GM18526 (cell line): ENCODE results near the gene SUGP1.

Experiments
- POLR2A ChIP-seq: IDR thresholded peaks from 3 replicates; pipeline ENCODE4 v1.6.1; 2011; ENCODE audit not compliant: insufficient read length; ENCODE audit errors: extremely low read depth

Gene SUGP1

DNA sequence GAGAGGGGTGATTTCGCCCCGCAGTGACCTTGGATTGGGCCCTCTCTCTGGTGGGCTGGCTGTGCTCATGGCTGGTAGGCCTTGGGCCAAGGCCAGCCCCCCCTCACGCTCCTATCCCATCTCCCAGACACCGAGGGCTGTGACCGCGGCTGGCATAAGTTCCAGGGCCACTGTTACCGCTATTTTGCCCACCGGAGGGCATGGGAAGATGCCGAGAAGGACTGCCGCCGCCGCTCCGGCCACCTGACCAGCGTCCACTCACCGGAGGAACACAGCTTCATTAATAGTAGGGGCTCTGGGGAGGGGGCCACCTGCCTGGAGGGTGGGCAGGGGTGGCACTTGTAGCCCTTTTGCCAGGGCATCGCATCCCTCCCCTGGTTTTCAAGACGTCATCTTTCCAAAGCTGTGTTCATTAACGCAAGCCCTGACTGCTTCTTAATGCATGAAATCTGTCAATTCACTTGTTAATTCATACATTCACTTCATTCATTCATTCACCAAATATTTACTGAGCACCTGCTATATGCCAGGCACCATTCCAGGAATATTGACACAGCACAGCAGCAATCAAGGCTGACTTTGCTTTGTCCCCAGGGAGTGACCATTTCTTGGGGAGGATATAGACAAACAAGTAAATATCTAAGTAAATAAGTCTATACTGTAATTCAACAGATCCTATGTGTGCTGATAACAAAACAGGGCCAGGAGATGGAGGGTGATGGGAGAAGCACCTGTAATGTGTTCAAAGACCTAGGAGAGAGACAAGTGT is 82.0 kb downstream of the SUGP1 start:
- TF ChIP-seq POLR2A: no peak

- TF ChIP-seq POLR2A: no peak
Measured at GRCh38 chr19:19236173-19236572, 84.1 kb downstream of the SUGP1 start.

DNA sequence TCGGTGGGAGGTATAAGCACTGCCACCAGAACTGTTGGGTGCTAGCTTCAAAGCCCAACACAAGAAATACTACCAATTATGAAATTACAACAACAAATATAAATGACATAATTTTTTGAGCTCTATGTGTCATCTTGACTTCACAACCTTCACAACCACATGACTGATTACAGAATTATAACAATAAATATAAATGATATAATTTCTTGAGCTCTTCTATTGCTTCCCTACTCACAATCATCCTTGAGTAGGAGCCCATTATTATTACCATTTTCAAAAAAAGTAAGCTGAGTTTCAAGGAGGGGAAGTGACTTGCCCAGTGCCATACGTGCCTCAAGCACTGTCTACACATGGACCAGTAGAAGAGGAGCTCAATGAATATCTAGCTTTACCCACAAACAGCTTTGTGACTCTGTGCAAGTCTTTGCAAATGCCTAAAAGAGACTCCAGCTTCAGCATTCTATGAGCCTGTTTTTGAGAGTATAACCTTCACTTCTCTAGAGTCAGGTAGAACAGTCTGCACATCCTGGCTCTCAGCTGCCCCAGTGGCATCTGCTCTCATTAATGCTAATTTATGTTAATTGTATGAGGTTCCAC is 86.0 kb downstream of the SUGP1 start:
- no peak for TF ChIP-seq POLR2A

DNA sequence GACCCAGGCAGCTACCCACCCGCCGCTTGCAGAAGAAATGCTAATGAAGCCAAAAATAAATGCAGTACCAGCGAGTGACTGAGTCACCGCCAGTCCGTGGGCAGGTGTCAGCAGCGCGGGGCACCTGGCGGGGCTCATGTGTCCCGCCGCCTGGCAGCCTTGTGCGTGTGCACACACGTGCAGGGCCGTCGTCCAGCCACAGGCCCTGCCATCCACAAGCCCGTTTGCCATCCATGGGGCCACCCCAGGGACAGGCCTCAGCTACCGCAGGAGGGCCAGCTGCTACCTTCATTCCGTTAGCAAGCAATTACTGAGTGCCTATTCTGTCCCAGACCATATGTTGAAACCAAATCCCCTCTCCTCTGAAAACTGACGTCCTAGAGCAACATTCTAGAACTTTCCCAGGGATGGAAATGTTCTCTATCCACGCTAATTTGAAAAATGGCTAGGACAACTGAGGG is 88.0 kb downstream of the SUGP1 start:
- TF ChIP-seq POLR2A: no peak

- TF ChIP-seq POLR2A: no peak
Measured at GRCh38 chr19:19230999-19231398, 89.3 kb downstream of the SUGP1 start.

GRCh38 chr19:19229701-19230100 is 90.6 kb downstream of the SUGP1 start:
- no peak for TF ChIP-seq POLR2A

- TF ChIP-seq POLR2A: no peak
Measured at GRCh38 chr19:19227217-19227616, 93.1 kb downstream of the SUGP1 start.

DNA sequence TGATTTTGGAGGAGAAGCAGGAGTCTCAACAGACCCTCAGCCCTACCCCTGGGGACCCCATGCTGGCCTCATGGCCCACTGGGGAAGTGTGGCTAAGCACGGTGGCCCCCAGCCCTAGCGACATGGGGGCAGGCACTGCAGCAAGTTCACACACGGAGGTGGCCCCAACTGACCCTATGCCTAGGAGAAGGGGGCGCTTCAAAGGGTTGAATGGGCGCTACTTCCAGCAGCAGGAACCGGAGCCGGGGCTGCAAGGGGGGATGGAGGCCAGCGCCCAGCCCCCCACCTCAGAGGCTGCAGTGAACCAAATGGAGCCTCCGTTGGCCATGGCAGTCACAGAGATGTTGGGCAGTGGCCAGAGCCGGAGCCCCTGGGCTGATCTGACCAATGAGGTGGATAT is 93.6 kb downstream of the SUGP1 start:
- no peak for TF ChIP-seq POLR2A

GRCh38 chr19:19226204-19226603 is 94.1 kb downstream of the SUGP1 start:
- no peak for TF ChIP-seq POLR2A
